HG03432 (cell line): ENCODE measurements around the gene SORL1.

ENCODE experiments used
- ATAC-seq: cut with Tn5 transposase; IDR thresholded peaks from one replicate; pipeline ENCODE4 v1.9.1; 2021; ENCODE audit warnings: mild to moderate bottlenecking, moderate library complexity; ENCODE audit not compliant: unreplicated experiment

SORL1 gene

DNA sequence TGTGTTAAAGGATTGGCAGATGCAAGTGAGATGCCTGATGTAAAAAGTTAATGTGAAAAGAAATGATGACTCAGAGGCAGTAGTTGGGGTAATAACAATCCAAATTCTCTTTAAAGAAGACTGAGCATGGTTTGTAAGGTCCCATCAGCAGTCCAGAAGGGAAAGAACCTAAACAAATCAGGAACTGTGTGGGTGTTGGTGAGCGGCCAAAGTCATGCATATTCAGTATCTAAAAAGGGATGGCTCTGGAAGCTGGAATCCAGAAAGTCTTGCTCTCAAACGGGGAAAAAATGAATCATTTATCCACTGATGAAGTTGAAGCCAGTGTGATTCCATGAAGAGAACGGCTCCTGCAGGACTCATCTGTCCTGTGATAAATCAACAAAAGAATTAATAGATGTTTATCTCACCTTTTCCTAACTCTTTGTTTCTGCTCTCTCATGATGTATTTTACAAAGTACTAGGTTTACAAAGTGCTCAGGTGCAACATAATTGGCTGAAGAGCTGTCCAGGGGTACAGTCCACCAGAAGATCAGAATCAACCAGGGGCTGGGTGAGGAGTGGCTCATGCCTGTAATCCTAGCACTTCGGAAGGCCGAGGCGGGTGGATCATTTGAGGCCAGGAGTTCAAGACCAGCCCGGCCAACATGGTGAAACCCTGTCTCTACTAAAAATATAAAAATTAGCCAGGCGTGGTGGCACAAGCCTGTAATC is 21.1 kb downstream of the SORL1 start:
- no peak for ATAC-seq

- no peak for ATAC-seq
Observed at GRCh38 chr11:121474680-121475079, 22.6 kb downstream of the SORL1 start.

GRCh38 chr11:121476379-121477032 is 24.4 kb downstream of the SORL1 start:
- no peak for ATAC-seq

DNA sequence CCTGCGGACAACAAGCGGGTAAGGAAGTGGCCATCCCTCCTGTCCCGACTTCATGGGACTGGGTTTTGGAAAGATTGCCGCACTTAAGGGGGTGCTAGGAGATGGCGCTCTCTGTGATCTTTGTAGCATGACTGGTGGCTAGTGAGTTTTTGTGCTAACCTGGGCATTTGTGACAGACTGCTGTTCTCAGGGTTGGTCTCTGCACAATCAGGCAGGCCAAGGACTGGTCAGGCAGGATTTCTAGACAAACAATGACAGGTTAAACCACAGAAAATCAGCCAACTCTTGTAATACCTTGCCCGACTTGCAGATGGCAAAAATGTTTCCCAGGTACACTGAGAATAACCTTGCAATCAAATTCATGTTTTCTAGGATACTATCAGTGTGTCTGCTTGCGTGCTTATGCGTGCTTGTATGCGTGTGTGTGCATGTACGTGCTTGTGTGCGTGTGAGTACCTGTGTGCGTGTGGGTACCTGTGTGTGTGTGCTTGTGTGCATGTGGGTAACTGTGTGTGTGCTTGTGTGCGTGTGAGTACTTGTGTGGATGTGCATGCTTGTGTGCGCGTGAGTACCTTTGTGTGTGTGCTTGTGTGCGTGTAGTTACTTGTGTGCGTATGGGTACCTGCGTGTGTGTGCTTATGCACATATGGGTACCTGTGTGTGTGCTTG is 26.2 kb downstream of the SORL1 start:
- no peak for ATAC-seq

DNA sequence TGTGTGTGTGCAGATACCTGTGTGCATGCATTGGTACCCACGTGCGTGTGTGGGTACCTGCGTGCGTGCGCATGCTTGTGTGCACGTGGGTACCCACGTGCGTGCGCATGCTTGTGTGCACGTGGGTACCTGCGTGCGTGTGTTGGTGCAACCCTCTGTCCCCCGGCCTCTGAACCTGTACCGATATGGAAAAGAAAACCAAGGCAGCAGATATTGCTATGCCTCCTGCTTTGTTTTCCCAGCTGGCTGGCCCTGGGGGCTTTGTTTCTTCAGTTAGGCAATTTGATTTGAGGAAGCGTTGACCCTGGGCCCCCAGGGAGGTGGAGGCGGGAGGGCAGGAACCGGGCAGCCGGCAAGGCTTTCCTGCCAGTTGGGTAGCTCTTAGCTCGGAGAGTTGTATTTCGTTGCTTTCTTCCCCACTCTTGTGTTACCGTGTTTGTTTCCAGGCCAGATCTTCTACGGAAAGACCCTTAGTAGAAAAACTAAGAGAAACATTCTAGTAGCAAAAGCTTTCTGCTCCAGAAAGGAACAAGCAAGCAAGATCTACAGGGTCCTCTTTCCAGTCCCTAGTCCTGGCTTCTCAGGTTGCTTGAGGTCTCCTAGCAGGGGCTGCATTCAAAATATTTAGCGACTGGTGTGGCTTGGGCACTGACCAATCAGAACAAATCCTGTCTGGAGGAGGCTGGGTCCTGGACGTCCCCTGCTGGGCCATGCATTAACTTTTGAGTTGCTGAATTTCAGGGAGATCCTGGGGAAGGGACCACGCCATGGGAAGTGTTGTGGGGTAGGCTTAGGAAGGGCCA is 27.0 kb downstream of the SORL1 start:
- ATAC-seq: no peak

DNA sequence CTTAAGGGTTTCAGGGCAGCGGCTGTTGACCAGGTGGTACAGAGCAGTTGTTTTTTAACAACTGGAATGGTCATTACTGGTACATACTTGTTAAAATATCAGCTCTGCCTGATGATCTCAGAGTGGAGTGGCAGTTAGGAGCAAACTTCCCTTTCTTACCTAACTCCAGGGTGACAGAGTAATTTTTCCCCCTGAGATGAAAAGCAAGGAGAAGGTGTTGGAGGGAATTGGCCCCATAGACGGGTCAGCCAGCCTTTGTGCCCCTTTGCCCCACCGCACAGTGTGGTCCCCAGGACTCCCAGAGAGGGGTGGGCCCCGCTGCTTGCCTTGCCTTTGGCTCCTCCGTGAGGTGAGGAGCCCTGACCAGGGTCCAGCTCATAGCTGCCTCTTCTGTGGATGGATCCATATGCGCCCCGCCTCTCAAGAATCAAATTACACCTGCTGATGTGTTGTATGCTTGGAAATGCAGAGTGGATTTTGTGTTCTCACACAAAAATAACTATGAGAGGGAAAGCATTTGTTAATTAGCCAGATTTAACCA is 27.7 kb downstream of the SORL1 start:
- ATAC-seq: no peak

GRCh38 chr11:121481484-121482230 is 29.5 kb downstream of the SORL1 start:
- ATAC-seq: peak; percentile 56

DNA sequence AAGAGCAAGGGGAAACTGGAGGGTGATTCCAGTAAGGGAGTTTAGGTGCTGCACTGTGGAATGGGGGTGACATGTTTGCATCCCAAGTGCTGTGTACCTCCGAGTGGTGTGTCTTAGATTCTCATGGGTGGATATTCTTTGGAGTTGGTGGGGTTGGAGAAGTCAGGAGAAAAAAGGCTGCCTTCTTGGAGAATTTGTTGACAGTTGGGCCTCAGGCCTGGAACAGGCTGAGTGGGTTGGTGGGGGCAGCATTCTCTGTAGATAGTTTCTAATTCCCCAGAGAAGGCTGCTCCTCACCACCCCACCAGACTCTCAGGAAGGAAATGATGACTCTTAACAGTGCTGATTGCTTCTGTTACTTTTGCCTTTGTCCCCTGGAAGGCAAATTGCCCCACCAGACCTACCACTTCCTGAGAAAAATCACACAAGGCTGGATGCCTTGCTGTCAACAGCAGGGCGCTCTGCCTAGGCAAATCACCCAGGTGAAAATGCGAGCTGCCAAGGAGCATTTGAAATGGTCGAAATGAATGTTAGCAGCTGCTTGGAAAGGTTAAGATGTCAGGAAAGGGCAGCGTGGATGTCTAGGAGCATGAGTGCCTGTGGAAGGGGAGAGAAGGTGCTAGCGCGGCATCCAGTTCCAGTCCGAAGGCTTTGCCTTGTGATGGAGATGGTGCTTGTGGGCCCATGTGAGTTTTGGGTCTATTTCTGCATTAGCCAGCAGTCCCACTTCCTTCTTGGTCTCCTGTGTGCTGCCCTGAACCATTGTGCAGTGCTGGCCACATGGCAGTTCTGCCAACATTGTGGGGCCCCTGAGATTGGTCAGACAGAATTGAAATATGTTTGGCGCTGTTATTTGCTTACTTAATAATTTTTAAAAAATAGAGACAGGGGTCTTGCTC is 30.4 kb downstream of the SORL1 start:
- peak; percentile 93 for ATAC-seq

- ATAC-seq: no peak
Observed at GRCh38 chr11:121483805-121484480, 31.8 kb downstream of the SORL1 start.

DNA sequence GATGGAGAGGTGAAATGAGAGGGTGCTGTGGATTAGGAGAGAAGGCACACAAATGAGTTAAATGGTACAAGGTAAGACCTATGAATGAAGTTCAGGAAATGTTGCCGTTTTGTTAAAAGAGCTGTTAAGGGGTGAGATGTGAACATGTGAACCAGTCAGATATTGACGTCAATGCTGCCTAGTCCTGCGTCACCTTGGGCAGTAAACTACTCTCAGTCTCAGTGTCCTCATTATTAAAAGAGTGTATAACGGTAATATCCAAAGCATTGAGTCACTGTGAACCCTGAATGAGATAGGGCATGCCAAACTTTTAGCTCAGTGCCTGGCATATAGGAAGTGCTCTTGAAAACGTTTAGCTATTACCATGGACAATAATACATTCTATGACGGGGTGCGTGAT is 33.1 kb downstream of the SORL1 start:
- no peak for ATAC-seq

DNA sequence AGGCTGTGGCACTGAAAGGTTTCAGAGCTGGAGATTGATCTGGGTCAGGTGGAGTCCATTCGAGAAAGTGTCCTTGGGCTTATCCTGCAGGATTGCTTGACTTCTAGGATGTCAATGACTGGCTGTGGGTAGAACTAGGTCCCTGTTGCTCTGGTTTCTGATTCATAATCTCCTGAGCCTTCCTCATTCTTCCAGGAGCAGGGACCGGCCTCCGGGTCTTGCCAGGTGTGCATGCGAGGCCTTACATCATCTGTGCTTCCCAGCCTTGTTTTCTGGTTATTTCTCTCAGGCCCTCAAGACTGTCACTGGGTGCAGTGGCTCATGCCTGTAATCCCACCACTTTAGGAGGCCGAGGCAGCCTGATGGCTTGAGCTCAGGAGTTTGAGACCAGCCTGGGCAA is 33.9 kb downstream of the SORL1 start:
- ATAC-seq: no peak

- ATAC-seq: no peak
Observed at GRCh38 chr11:121487191-121487590, 35.1 kb downstream of the SORL1 start.

DNA sequence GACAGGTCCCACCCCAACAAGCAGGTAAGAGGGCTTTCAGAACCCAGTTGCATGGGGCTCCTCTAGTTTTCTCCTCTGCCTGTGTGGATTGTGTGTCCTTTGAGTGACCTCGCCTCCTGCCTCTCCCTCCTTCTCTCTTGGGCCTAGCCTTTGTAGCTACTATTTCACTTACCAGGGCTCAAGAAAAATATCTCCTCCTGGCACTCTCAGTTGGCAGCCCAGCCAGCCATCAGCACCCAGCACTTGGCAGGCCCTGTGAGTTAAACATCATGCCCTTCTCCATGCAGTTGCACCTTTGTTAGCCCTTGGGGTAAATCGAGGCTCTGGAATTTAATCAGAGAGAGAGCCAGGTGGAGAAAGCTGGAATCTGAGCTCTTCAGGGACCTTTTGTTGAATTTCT is 36.1 kb downstream of the SORL1 start:
- no peak for ATAC-seq

DNA sequence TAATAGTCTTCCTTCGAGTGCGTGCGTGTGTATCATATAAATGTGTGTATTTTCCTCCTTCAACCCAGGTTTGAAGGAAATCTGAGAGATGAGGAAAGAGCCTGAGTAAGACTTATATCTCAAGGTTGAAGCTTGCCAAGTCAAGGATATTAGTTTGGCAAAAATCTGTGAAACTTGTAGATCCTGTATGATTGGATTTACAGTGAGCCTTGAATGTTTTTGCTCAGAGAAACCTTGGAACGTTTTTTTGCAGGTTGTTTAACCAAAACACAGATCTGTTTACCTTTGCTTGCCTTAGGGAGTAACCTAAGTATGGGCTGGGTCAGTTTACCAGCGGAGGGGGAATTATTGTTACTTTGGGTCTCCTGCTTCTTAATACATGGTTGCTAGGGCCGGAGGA is 36.5 kb downstream of the SORL1 start:
- ATAC-seq: no peak

DNA sequence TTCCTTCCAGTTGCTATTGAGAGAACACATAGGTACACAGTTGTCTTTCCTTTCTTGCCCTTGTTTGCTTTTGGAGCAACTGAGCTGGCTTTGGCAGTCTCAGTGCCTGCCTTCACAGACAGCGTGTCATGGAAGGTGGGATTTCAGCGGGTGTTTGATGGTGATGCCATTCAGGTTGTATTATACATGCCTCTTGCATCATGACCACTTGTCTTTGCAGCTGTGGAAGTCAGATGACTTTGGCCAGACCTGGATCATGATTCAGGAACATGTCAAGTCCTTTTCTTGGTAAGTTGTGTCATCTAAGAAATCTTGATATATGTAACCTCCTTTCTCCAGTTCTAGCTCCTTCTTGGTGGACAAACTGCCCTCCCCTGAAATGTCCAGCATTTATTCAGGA is 37.7 kb downstream of the SORL1 start:
- ATAC-seq: no peak

- peak; percentile 83 for ATAC-seq
Observed at GRCh38 chr11:121494355-121495099, 42.4 kb downstream of the SORL1 start.

- ATAC-seq: no peak
Observed at GRCh38 chr11:121497176-121497998, 45.3 kb downstream of the SORL1 start.
